ENCODE measurements around the gene LYZ. TPM values are rescaled to one million over a fixed set of nuclear protein-coding genes. Genes with fewer than 3 reads are reported as not detected.
A peak's percentile ranks its signal among the peaks of the same experiment; 100 is the strongest.

LYZ gene
- total RNA-seq, 4 donors from 2014 or later: 6.6 to 34.2 (median 16.9) TPM

DNA sequence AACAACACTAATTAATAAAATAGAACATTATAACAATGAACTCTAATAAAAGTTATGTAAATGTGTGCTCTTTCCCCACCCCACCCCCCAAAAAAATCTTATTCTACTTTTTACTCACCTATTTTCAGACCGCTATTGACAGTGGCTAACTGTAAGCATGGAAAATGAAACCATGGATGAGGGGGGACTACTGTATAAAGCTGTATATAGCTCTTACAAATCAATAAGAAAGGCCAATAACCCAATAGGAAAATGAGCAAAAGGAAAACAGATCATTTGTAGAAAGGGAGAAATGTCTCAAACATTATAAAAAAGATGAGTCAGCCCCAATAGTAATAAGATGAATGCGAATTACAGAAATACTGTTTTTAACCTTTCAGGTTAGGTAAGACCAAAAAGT, 38.7 kb downstream of the LYZ start:
- 90 to 97% methylated on average over 2 of the region's 2 CpGs for WGBS, 2 donors

DNA sequence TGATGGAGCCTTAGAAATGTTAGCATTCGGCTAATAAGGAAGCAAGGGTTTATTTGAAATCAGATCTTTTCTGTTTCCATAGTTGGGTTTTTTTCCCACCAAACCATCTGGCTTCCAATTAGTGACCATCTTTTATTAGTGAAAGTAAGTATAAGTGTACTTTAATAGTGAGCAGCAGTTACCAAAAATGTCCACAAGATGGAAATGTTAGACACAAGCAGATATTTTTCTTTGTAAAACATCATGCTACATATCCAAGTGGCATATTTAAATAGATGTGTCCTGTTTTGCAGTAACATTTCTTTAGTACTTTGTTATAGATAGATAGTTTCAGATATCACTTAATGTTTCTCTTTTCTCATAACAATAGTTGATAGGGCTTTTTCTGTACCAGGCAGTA, 40.2 kb downstream of the LYZ start:
- no peak for DNase-seq
- H3K4me1 ChIP-seq: no peaks in the 10 kb centered on the region
- no peak overlapping the region for H3K27ac ChIP-seq
- peak in 5 of 6 experiments; percentile 30 to 55 (median 52) for TF ChIP-seq CTCF (IDR thresholded peaks at IDR 0.05)
- TF ChIP-seq POLR2A (IDR thresholded peaks at IDR 0.05): no peak
- intact Hi-C loops (cut with DNase I): no loop called here
- WGBS, 2 donors: 74 to 89% methylated on average over 1 of the region's 1 CpG
- no peaks in the 10 kb centered on the region for H3K27me3 ChIP-seq
- no peaks in the 10 kb centered on the region for H3K9me3 ChIP-seq
- H3K36me3 ChIP-seq: no peaks in the 10 kb centered on the region
- no peak overlapping the region for H3K4me3 ChIP-seq (replicated peaks in 1 of 3)

More for the DNA sequence above, 38.7 kb downstream of the LYZ start:
- Histone ChIP-seq H3K36me3 (no peaks in the 10 kb centered on the region), H3K27me3 (no peaks in the 10 kb centered on the region), H3K4me1 (no peaks in the 10 kb centered on the region), H3K9me3 (no peaks in the 10 kb centered on the region), H3K4me3 (replicated peaks in 1 of 3) (no peak overlapping the region), H3K27ac (no peak overlapping the region)
- TF ChIP-seq CTCF (IDR thresholded peaks at IDR 0.05) (no peak), POLR2A (IDR thresholded peaks at IDR 0.05) (no peak)
- intact Hi-C loops (cut with DNase I): no loop called here
- DNase-seq: no peak

GRCh38 chr12:69389831-69390230, 41.6 kb downstream of the LYZ start:
- no peak for DNase-seq
- Histone ChIP-seq H3K4me1 (no peaks in the 10 kb centered on the region), H3K27ac (no peak overlapping the region), H3K9me3 (no peaks in the 10 kb centered on the region), H3K36me3 (no peaks in the 10 kb centered on the region), H3K4me3 (replicated peaks in 1 of 3) (no peak overlapping the region), H3K27me3 (no peaks in the 10 kb centered on the region)
- no peak for TF ChIP-seq POLR2A (IDR thresholded peaks at IDR 0.05)
- no peak for TF ChIP-seq CTCF (IDR thresholded peaks at IDR 0.05)
- intact Hi-C loops (cut with DNase I): no loop called here
- WGBS, 2 donors: 80 to 83% methylated on average over 1 of the region's 1 CpG

DNA sequence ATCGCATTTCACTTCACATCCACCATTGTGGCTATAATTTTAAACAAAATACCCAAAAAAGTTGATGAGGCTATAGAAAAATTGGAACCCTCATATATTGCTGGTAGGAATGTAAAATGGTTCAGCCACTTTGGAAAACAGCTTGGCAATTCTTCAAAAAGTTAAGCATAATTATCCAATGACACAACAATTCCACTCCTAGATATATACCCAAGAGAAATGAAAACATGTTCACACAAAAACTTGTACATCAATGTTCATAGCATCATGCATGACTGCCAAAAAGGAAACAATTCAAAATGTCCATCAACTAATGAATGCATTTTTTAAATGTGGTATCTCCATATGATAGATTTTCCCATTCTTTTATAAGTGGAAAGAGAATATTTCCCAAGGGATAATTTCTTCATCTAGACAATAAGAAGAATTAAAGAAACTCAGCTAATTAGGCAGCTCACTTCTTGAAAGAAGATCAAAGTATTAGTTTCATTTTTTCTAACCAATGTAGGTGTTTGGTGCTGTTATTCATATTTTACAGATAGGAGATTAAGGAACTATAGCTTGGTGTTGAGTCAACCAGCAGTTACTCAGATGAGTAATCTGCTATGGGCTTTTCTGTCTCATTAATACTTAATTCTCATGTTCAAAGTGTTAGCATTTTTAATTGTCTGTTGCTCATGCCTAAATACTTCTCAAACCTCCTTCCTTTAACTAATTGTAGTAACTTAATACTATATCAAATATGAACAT, 44.2 kb downstream of the LYZ start:
- H3K27me3 ChIP-seq: no peaks in the 10 kb centered on the region
- no peaks in the 10 kb centered on the region for H3K36me3 ChIP-seq
- no peak overlapping the region for H3K4me3 ChIP-seq (replicated peaks in 1 of 3)
- WGBS, 2 donors: 93 to 98% methylated on average over 1 of the region's 1 CpG
- intact Hi-C loops (cut with DNase I): no loop called here
- TF ChIP-seq CTCF (IDR thresholded peaks at IDR 0.05) (no peak), POLR2A (IDR thresholded peaks at IDR 0.05) (no peak)
- DNase-seq: no peak
- no peak overlapping the region for H3K27ac ChIP-seq
- H3K9me3 ChIP-seq: no peaks in the 10 kb centered on the region
- no peaks in the 10 kb centered on the region for H3K4me1 ChIP-seq

DNA sequence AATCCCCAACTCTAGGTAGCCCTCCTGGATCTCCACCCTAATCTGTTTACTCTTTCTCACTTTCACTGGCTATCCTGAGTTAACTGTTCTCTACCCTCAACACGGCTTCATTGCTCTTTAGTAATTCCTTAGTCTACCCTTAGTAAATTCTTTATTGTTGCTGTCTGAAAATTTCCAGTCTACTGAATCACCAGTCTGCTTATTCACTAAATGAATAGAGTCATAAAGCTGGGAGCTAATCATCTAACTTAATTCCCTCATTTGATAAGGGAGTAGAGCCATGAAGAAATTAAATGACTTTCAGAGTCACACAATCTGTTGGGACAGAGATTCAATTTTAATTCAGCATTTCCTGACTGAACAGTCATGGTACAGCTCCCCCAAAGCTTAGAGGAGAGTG, 47.9 kb downstream of the LYZ start:
- Histone ChIP-seq H3K36me3 (no peaks in the 10 kb centered on the region), H3K27ac (no peak overlapping the region), H3K27me3 (no peaks in the 10 kb centered on the region), H3K9me3 (no peaks in the 10 kb centered on the region), H3K4me3 (replicated peaks in 1 of 3) (no peak overlapping the region), H3K4me1 (no peaks in the 10 kb centered on the region)
- no peak for DNase-seq
- intact Hi-C loops (cut with DNase I): no loop called here
- TF ChIP-seq POLR2A (IDR thresholded peaks at IDR 0.05) (no peak), CTCF (IDR thresholded peaks at IDR 0.05) (no peak)
- WGBS, 2 donors: 74 to 85% methylated on average over 1 of the region's 1 CpG

All from thyroid gland (tissue), 4 donors.